ENCODE results near the gene MYF5.
A peak's percentile ranks its signal among the peaks of the same experiment; 100 is the strongest.

MYF5 gene

DNA sequence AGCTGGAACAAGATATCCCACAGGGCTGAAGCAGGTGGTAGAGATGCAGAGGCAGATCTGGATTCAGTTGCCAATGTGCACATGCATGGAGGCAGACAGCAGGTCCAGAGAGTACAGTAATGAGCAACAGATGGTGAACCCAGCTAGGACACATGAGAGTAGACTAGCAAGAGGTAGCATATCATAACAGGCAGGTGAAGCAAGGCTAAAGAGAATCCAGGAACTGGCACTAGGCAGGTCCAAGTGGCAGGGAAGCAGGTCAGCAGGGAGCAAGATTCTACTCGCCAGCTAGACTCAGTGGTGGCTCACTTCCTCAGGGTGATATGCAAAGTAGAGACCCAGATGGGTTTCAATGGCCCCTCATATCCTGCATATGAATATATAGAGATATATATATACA lies 24.6 kb upstream of the MYF5 start:
- no peaks in the 10 kb centered on the region for H3K4me1 ChIP-seq (ENCODE audit: control insufficient read depth, insufficient read depth, low read length)
- H3K4me3 ChIP-seq (ENCODE audit: low read length), result no peak overlapping the region
- no peak for DNase-seq (ENCODE audit: low read depth)
- no peaks in the 10 kb centered on the region for H3K27me3 ChIP-seq (replicated peaks; ENCODE audit: control insufficient read depth, insufficient read depth, low read length)
- H3K36me3 ChIP-seq (ENCODE audit: control insufficient read depth, insufficient read depth, low read length, severe bottlenecking), result no peaks in the 10 kb centered on the region
- H3K9me3 ChIP-seq (ENCODE audit: control insufficient read depth, low read length), result peaks cover 2% of the 10 kb centered on the region
- H3K9ac ChIP-seq (ENCODE audit: low read length), result no peak overlapping the region

GRCh38 chr12:80697270-80697887 lies 19.3 kb upstream of the MYF5 start:
- H3K4me3 ChIP-seq (ENCODE audit: low read length), result no peak overlapping the region
- H3K27me3 ChIP-seq (replicated peaks; ENCODE audit: control insufficient read depth, insufficient read depth, low read length), result no peaks in the 10 kb centered on the region
- H3K9ac ChIP-seq (ENCODE audit: low read length), result no peak overlapping the region
- peaks cover 7% of the 10 kb centered on the region for H3K4me1 ChIP-seq (ENCODE audit: control insufficient read depth, insufficient read depth, low read length)
- no peaks in the 10 kb centered on the region for H3K36me3 ChIP-seq (ENCODE audit: control insufficient read depth, insufficient read depth, low read length, severe bottlenecking)
- H3K9me3 ChIP-seq (ENCODE audit: control insufficient read depth, low read length), result no peaks in the 10 kb centered on the region
- DNase-seq (ENCODE audit: low read depth), result no peak

DNA sequence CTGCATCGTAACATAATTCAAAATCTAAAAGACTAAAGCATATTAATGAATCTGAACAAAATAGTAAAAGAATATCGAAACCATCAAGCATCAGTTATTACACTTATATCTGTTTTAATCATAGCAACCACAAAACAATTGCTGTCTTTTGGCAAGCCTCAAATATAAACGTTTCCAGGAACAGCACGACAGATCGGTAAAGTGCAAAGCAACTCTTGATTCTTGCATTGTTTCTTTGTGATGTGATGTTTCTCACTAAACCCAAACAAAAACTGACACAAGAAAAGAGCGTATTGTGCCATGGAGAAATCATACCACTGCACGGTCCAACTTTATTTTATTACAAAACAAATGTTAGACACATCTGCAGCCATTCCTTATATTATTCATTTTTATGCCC lies 18.5 kb upstream of the MYF5 start:
- Histone ChIP-seq H3K9ac (ENCODE audit: low read length) (no peak overlapping the region), H3K4me3 (ENCODE audit: low read length) (peak overlapping the region; percentile 54), H3K27me3 (replicated peaks; ENCODE audit: control insufficient read depth, insufficient read depth, low read length) (no peaks in the 10 kb centered on the region), H3K36me3 (ENCODE audit: control insufficient read depth, insufficient read depth, low read length, severe bottlenecking) (no peaks in the 10 kb centered on the region), H3K4me1 (ENCODE audit: control insufficient read depth, insufficient read depth, low read length) (peaks cover 16% of the 10 kb centered on the region), H3K9me3 (ENCODE audit: control insufficient read depth, low read length) (no peaks in the 10 kb centered on the region)
- DNase-seq (ENCODE audit: low read depth), result no peak

DNA sequence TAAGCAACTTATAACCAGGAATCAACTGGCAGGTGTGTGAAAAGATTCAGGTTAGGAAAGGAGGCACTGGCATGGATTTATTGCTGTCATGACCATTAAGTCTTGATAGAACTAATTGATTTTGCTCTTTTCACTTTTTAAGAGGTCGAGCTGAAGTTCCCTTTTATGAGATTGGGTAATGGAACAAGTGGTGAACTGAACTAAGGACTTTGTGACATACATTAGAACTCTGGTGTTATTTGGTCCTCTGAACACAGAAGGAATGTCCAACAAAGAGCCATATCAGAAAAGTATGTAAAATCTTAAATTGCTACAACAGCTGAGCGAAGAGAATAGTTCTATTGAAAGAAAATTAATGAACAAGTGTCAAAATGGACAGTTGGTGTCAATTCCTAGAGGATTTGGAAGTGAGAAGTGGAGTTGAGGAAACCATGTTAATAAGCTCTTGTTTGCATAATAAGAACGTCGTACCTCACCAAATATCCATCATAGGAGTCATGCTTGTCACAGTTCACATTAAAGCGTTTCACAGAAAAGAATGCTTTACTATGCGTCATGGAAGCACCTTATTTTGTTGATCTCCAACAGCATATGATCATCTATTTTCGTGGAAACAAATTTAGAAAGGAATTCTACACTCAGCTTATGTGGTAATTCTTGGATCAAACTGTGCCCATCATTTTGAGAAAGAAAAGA lies 17.7 kb upstream of the MYF5 start:
- no peak for DNase-seq (ENCODE audit: low read depth)

GRCh38 chr12:80700327-80700726 lies 16.4 kb upstream of the MYF5 start:
- Histone ChIP-seq H3K4me3 (ENCODE audit: low read length) (no peak overlapping the region), H3K4me1 (ENCODE audit: control insufficient read depth, insufficient read depth, low read length) (peaks cover 24% of the 10 kb centered on the region), H3K9me3 (ENCODE audit: control insufficient read depth, low read length) (no peaks in the 10 kb centered on the region), H3K27me3 (replicated peaks; ENCODE audit: control insufficient read depth, insufficient read depth, low read length) (no peaks in the 10 kb centered on the region), H3K36me3 (ENCODE audit: control insufficient read depth, insufficient read depth, low read length, severe bottlenecking) (no peaks in the 10 kb centered on the region), H3K9ac (ENCODE audit: low read length) (no peak overlapping the region)
- no peak for DNase-seq (ENCODE audit: low read depth)

More for the DNA sequence above, 17.7 kb upstream of the MYF5 start:
- Histone ChIP-seq H3K4me1 (ENCODE audit: control insufficient read depth, insufficient read depth, low read length) (peaks cover 23% of the 10 kb centered on the region), H3K36me3 (ENCODE audit: control insufficient read depth, insufficient read depth, low read length, severe bottlenecking) (no peaks in the 10 kb centered on the region), H3K4me3 (ENCODE audit: low read length) (no peak overlapping the region), H3K9ac (ENCODE audit: low read length) (no peak overlapping the region), H3K27me3 (replicated peaks; ENCODE audit: control insufficient read depth, insufficient read depth, low read length) (no peaks in the 10 kb centered on the region), H3K9me3 (ENCODE audit: control insufficient read depth, low read length) (no peaks in the 10 kb centered on the region)

DNA sequence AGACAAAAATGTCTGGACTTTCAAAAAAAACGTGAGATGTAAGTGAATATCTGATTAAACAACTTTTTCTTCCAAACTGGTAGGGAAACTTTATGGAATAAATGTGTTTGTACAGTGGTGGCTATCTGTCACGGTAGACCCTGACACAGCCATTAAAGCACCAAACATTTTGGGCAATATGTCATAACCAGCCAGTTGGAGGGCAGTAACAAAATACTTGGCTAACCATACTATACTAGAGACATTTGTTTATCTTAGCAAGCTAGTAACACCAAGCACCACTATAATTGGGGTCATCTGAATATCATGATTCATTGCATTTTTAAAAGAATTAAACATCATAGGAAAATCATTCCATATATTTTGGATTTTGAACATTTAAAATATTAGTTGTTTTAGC lies 15.3 kb upstream of the MYF5 start:
- DNase-seq (ENCODE audit: low read depth), result peak; percentile 34
- peaks cover 24% of the 10 kb centered on the region for H3K4me1 ChIP-seq (ENCODE audit: control insufficient read depth, insufficient read depth, low read length)
- no peak overlapping the region for H3K9ac ChIP-seq (ENCODE audit: low read length)

DNA sequence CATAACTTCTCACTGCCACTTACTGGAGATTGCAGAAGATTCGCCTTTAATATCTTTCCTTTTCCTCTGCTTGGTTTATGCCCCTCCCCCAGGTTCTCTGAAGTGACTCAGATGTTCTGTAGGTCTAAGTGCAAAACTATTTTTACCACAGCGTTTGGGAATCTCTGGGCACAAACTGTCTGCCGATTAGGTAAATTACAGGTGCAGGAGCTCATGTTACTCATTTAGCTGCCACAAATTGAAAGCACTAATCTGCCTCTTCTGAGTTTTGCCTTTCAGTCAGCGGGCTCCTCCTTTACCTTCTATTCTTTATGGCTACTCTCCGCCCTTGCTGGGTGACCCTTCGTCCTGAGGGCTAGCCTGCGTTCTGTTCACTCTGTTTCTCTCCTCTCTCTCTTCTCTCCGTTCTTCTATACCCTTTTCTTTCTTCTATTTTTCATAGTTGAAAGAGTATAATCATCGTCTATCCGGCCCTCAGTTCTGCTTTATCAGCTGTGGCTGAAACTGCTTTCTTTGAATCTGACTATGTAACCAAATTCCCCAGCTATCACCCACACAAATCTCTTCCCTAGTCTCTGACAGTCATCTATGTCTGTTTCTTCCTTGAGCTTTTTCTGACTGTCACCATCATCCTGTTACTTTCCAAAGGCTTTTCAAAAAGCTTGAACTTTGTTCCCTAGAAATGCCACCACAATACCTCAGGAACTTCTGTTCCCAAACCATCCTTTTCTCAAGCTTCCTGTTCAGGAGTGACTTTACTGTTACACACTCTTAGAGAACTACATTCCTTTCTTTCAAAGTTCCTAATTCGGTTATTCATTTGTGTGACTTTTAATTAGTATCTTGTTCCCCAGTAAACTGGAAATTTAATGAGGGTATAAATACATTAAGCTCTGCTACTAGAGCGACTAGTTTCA lies 13.6 kb upstream of the MYF5 start:
- Histone ChIP-seq H3K27me3 (replicated peaks; ENCODE audit: control insufficient read depth, insufficient read depth, low read length) (no peaks in the 10 kb centered on the region), H3K9me3 (ENCODE audit: control insufficient read depth, low read length) (no peaks in the 10 kb centered on the region), H3K36me3 (ENCODE audit: control insufficient read depth, insufficient read depth, low read length, severe bottlenecking) (no peaks in the 10 kb centered on the region), H3K4me1 (ENCODE audit: control insufficient read depth, insufficient read depth, low read length) (peaks cover 24% of the 10 kb centered on the region), H3K9ac (ENCODE audit: low read length) (peak overlapping the region; percentile 75), H3K4me3 (ENCODE audit: low read length) (peak overlapping the region; percentile 71)
- DNase-seq (ENCODE audit: low read depth), result peak; percentile 66

More for the DNA sequence above, 15.3 kb upstream of the MYF5 start:
- Histone ChIP-seq H3K36me3 (ENCODE audit: control insufficient read depth, insufficient read depth, low read length, severe bottlenecking) (no peaks in the 10 kb centered on the region), H3K4me3 (ENCODE audit: low read length) (no peak overlapping the region), H3K9me3 (ENCODE audit: control insufficient read depth, low read length) (no peaks in the 10 kb centered on the region), H3K27me3 (replicated peaks; ENCODE audit: control insufficient read depth, insufficient read depth, low read length) (no peaks in the 10 kb centered on the region)

- Histone ChIP-seq H3K4me1 (ENCODE audit: control insufficient read depth, insufficient read depth, low read length) (peaks cover 32% of the 10 kb centered on the region), H3K36me3 (ENCODE audit: control insufficient read depth, insufficient read depth, low read length, severe bottlenecking) (no peaks in the 10 kb centered on the region), H3K9me3 (ENCODE audit: control insufficient read depth, low read length) (no peaks in the 10 kb centered on the region), H3K9ac (ENCODE audit: low read length) (no peak overlapping the region), H3K27me3 (replicated peaks; ENCODE audit: control insufficient read depth, insufficient read depth, low read length) (peaks cover 9% of the 10 kb centered on the region), H3K4me3 (ENCODE audit: low read length) (no peak overlapping the region)
- no peak for DNase-seq (ENCODE audit: low read depth)
These were observed 12.3 kb upstream of the MYF5 start for GRCh38 chr12:80704420-80704819.

- H3K36me3 ChIP-seq (ENCODE audit: control insufficient read depth, insufficient read depth, low read length, severe bottlenecking), result no peaks in the 10 kb centered on the region
- peak within 1 kb of the TSS; percentile 1 for H3K9ac ChIP-seq (ENCODE audit: low read length)
- peaks cover 22% of the 10 kb centered on the region for H3K27me3 ChIP-seq (replicated peaks; ENCODE audit: control insufficient read depth, insufficient read depth, low read length)
- no peak for DNase-seq (ENCODE audit: low read depth)
- H3K4me1 ChIP-seq (ENCODE audit: control insufficient read depth, insufficient read depth, low read length), result peaks cover 25% of the 10 kb centered on the region
- H3K9me3 ChIP-seq (ENCODE audit: control insufficient read depth, low read length), result no peaks in the 10 kb centered on the region
- H3K4me3 ChIP-seq (ENCODE audit: low read length), result peak within 1 kb of the TSS; percentile 68
These were observed 9.4 kb upstream of the MYF5 start, which contains the start of gene MYF6 for GRCh38 chr12:80707126-80707829. Gene MYF6, plus strand, starts transcription at chr12:80707634. Its CDS starts 86 bp downstream, at chr12:80707720.

- H3K9ac ChIP-seq (ENCODE audit: low read length), result no peak overlapping the region
- H3K27me3 ChIP-seq (replicated peaks; ENCODE audit: control insufficient read depth, insufficient read depth, low read length), result peaks cover 22% of the 10 kb centered on the region
These were observed 8.9 kb upstream of the MYF5 start for GRCh38 chr12:80707830-80708258.

More at GRCh38 chr12:80707830-80708258, 8.9 kb upstream of the MYF5 start:
- no peaks in the 10 kb centered on the region for H3K9me3 ChIP-seq (ENCODE audit: control insufficient read depth, low read length)
- DNase-seq (ENCODE audit: low read depth), result no peak
- peaks cover 20% of the 10 kb centered on the region for H3K4me1 ChIP-seq (ENCODE audit: control insufficient read depth, insufficient read depth, low read length)
- H3K4me3 ChIP-seq (ENCODE audit: low read length), result no peak overlapping the region
- no peaks in the 10 kb centered on the region for H3K36me3 ChIP-seq (ENCODE audit: control insufficient read depth, insufficient read depth, low read length, severe bottlenecking)
